Ishikawa (cell line): ENCODE results near the gene FALEC.

Experiments used
- CREB1 ChIP-seq: IDR thresholded peaks from 2 replicates; pipeline ENCODE4 v1.6.1; 2012; ENCODE audit warnings: low read depth
- EGR1 ChIP-seq: IDR thresholded peaks from 2 replicates; pipeline ENCODE4 v1.6.1; 2012
- EP300 ChIP-seq: IDR thresholded peaks from 2 replicates; pipeline ENCODE4 v1.6.1; 2012; ENCODE audit warnings: borderline replicate concordance
- FOXM1 ChIP-seq: IDR thresholded peaks from 2 replicates; pipeline ENCODE4 v1.6.1; 2012; ENCODE audit warnings: low read depth, borderline replicate concordance
- MAX ChIP-seq: IDR thresholded peaks from 2 replicates; pipeline ENCODE4 v1.6.1; 2012
- NFIC ChIP-seq: IDR thresholded peaks from 2 replicates; pipeline ENCODE4 v1.6.1; 2012
- RAD21 ChIP-seq: IDR thresholded peaks from 2 replicates; pipeline ENCODE4 v1.6.1; 2012; ENCODE audit warnings: low read depth
- TAF1 ChIP-seq: IDR thresholded peaks from 2 replicates; pipeline ENCODE4 v1.6.1; 2012; ENCODE audit warnings: low read depth, mild to moderate bottlenecking
- TCF12 ChIP-seq: IDR thresholded peaks from 2 replicates; pipeline ENCODE4 v1.6.1; 2012; ENCODE audit warnings: low read depth
- USF1 ChIP-seq: IDR thresholded peaks from 2 replicates; pipeline ENCODE4 v1.6.1; 2012

- no peak for TF ChIP-seq NFIC
- no peak for TF ChIP-seq EP300
- no peak for TF ChIP-seq FOXM1
- no peak for TF ChIP-seq CREB1
- no peak for TF ChIP-seq EGR1
- no peak for TF ChIP-seq TAF1
- TF ChIP-seq MAX, result no peak
- no peak for TF ChIP-seq USF1
- TF ChIP-seq RAD21, result no peak
- TF ChIP-seq TCF12, result no peak
These were observed 41.9 kb upstream of the FALEC start for GRCh38 chr1:150473659-150474058.
